ENCODE results near the gene TTI1.

DNA sequence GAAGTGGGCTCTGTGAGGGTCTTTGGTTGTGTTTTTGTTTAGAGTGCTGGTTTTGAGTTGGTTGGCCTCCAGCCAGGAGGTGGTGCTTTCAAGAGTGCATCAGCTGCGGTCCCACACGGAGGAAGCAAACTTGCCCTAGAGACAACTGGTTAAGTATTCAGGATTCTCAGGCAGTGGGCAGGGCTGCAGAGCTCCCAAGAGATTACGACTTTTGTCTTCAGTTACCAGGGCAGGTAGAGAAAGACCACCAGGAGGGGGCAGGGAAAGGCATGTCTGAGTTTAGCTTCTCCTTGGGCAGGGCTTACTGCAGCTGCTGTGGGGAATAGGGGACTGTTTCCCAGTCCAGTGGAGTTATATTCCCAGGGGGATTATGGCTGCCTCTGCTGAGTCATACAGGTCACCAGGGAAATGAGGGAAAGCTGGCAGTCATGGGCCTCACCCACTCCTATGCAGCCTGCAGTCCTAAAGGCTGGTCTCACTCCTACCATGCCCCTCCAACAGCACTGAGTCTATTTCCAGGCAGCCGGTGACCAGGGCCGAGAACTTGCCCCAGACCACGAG, 64.3 kb downstream of the TTI1 start:
- TF ChIP-seq, protein P1, sequence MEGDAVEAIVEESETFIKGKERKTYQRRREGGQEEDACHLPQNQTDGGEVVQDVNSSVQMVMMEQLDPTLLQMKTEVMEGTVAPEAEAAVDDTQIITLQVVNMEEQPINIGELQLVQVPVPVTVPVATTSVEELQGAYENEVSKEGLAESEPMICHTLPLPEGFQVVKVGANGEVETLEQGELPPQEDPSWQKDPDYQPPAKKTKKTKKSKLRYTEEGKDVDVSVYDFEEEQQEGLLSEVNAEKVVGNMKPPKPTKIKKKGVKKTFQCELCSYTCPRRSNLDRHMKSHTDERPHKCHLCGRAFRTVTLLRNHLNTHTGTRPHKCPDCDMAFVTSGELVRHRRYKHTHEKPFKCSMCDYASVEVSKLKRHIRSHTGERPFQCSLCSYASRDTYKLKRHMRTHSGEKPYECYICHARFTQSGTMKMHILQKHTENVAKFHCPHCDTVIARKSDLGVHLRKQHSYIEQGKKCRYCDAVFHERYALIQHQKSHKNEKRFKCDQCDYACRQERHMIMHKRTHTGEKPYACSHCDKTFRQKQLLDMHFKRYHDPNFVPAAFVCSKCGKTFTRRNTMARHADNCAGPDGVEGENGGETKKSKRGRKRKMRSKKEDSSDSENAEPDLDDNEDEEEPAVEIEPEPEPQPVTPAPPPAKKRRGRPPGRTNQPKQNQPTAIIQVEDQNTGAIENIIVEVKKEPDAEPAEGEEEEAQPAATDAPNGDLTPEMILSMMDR (IDR thresholded peaks at IDR 0.05 in 2 of 3, conservative IDR thresholded peaks at IDR 0.05 in 1 of 3; ENCODE audit: borderline replicate concordance in 1 of 3, insufficient read depth in 1 of 3, low read depth in 2 of 3, low read length in 2 of 3) = no peak
- TF ChIP-seq, protein P2, sequence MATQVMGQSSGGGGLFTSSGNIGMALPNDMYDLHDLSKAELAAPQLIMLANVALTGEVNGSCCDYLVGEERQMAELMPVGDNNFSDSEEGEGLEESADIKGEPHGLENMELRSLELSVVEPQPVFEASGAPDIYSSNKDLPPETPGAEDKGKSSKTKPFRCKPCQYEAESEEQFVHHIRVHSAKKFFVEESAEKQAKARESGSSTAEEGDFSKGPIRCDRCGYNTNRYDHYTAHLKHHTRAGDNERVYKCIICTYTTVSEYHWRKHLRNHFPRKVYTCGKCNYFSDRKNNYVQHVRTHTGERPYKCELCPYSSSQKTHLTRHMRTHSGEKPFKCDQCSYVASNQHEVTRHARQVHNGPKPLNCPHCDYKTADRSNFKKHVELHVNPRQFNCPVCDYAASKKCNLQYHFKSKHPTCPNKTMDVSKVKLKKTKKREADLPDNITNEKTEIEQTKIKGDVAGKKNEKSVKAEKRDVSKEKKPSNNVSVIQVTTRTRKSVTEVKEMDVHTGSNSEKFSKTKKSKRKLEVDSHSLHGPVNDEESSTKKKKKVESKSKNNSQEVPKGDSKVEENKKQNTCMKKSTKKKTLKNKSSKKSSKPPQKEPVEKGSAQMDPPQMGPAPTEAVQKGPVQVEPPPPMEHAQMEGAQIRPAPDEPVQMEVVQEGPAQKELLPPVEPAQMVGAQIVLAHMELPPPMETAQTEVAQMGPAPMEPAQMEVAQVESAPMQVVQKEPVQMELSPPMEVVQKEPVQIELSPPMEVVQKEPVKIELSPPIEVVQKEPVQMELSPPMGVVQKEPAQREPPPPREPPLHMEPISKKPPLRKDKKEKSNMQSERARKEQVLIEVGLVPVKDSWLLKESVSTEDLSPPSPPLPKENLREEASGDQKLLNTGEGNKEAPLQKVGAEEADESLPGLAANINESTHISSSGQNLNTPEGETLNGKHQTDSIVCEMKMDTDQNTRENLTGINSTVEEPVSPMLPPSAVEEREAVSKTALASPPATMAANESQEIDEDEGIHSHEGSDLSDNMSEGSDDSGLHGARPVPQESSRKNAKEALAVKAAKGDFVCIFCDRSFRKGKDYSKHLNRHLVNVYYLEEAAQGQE (IDR thresholded peaks at IDR 0.05; ENCODE audit: low read depth) = no peak
- TF ChIP-seq, protein P3, sequence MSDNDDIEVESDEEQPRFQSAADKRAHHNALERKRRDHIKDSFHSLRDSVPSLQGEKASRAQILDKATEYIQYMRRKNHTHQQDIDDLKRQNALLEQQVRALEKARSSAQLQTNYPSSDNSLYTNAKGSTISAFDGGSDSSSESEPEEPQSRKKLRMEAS (IDR thresholded peaks at IDR 0.05) = no peak
- TF ChIP-seq POLR2AphosphoS5 (IDR thresholded peaks at IDR 0.05; ENCODE audit: low read depth, low read length) (no peak), EZH2 (IDR thresholded peaks at IDR 0.05) (no peak), POLR2A (IDR thresholded peaks at IDR 0.05; ENCODE audit: borderline replicate concordance, extremely low read depth, insufficient read depth, insufficient read length) (no peak), JUND (IDR thresholded peaks at IDR 0.05) (no peak), YY1 (IDR thresholded peaks at IDR 0.05; ENCODE audit: extremely low read depth, insufficient replicate concordance, low read depth, low read length) (no peak), ZNF274 (IDR thresholded peaks at IDR 0.05; ENCODE audit: low read depth, low read length) (no peak), EZH2phosphoT487 (IDR thresholded peaks at IDR 0.05; ENCODE audit: borderline replicate concordance) (no peak), SIN3A (IDR thresholded peaks at IDR 0.05; ENCODE audit: low read depth) (no peak), CBX3 (IDR thresholded peaks at IDR 0.05; ENCODE audit: low read depth) (no peak), FOSL1 (IDR thresholded peaks at IDR 0.05; ENCODE audit: low read depth) (no peak)
